Osteocyte (in vitro differentiated cells): ENCODE measurements around the gene CMSS1. TPM values are rescaled to one million over a fixed set of nuclear protein-coding genes. Genes with fewer than 3 reads are reported as not detected.

Source experiments
- DNase-seq: peaks from one replicate; pipeline ENCODE4 v3.0.0; 2021; ENCODE audit warnings: mixed read lengths; ENCODE audit not compliant: unreplicated experiment; ENCODE audit errors: extremely low spot score
- H3K27ac Mint-ChIP-seq: one replicate; pipeline ENCODE4 v1.8.0; 2021; ENCODE audit warnings: mild to moderate bottlenecking, mixed read lengths; ENCODE audit not compliant: unreplicated experiment
- H3K27me3 Mint-ChIP-seq: one replicate; pipeline ENCODE4 v1.8.0; 2021; ENCODE audit warnings: mixed read lengths; ENCODE audit not compliant: unreplicated experiment
- H3K36me3 Mint-ChIP-seq: one replicate; pipeline ENCODE4 v1.8.0; 2021; ENCODE audit warnings: mixed read lengths; ENCODE audit not compliant: unreplicated experiment
- H3K4me1 Mint-ChIP-seq: one replicate; pipeline ENCODE4 v1.8.0; 2021; ENCODE audit warnings: mixed read lengths; ENCODE audit not compliant: unreplicated experiment
- H3K4me3 Mint-ChIP-seq: one replicate; pipeline ENCODE4 v1.8.0; 2021; ENCODE audit warnings: mild to moderate bottlenecking, moderate library complexity, mixed read lengths; ENCODE audit not compliant: unreplicated experiment
- H3K9me3 Mint-ChIP-seq: one replicate; pipeline ENCODE4 v1.8.0; 2021; ENCODE audit warnings: mixed read lengths; ENCODE audit not compliant: unreplicated experiment
- total RNA-seq: library from RNA; stranded (reverse); gene quantifications from 2 replicates; pipeline ENCODE4 v1.2.1, GENCODE V29; 2021
- TF ChIP-seq, protein P1 (sequence below): fragments of 200-600 bp; sonication (generic); IDR thresholded peaks from 2 replicates; pipeline ENCODE4 v1.5.0; 2021; ENCODE audit warnings: antibody characterized with exemption, mild to moderate bottlenecking, moderate library complexity

The CMSS1 gene
- total RNA-seq, 1 donor from 2014 or later: 38.5 TPM

- Mint-ChIP-seq H3K27me3 (no peaks in the 10 kb centered on the region), H3K9me3 (peaks cover 6% of the 10 kb centered on the region), H3K4me3 (peak overlapping the region; percentile 5), H3K27ac (peak overlapping the region; percentile 97), H3K36me3 (no peaks in the 10 kb centered on the region), H3K4me1 (peaks cover 26% of the 10 kb centered on the region)
- DNase-seq: no peak
- TF ChIP-seq, protein P1, sequence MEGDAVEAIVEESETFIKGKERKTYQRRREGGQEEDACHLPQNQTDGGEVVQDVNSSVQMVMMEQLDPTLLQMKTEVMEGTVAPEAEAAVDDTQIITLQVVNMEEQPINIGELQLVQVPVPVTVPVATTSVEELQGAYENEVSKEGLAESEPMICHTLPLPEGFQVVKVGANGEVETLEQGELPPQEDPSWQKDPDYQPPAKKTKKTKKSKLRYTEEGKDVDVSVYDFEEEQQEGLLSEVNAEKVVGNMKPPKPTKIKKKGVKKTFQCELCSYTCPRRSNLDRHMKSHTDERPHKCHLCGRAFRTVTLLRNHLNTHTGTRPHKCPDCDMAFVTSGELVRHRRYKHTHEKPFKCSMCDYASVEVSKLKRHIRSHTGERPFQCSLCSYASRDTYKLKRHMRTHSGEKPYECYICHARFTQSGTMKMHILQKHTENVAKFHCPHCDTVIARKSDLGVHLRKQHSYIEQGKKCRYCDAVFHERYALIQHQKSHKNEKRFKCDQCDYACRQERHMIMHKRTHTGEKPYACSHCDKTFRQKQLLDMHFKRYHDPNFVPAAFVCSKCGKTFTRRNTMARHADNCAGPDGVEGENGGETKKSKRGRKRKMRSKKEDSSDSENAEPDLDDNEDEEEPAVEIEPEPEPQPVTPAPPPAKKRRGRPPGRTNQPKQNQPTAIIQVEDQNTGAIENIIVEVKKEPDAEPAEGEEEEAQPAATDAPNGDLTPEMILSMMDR: no peak
Measured at GRCh38 chr3:99896482-99896881, 78.8 kb downstream of the CMSS1 start.

GRCh38 chr3:99899603-99900002 lies 81.9 kb downstream of the CMSS1 start:
- H3K27ac Mint-ChIP-seq: no peak overlapping the region
- no peak for DNase-seq
- TF ChIP-seq, protein P1: no peak
- peaks cover 6% of the 10 kb centered on the region for H3K9me3 Mint-ChIP-seq
- no peak overlapping the region for H3K4me3 Mint-ChIP-seq
- no peaks in the 10 kb centered on the region for H3K36me3 Mint-ChIP-seq
- H3K4me1 Mint-ChIP-seq: peaks cover 38% of the 10 kb centered on the region
- H3K27me3 Mint-ChIP-seq: no peaks in the 10 kb centered on the region

GRCh38 chr3:99900248-99900647 lies 82.6 kb downstream of the CMSS1 start:
- TF ChIP-seq, protein P1: no peak
- Mint-ChIP-seq H3K4me3 (no peak overlapping the region), H3K27me3 (no peaks in the 10 kb centered on the region), H3K9me3 (peaks cover 5% of the 10 kb centered on the region), H3K27ac (no peak overlapping the region), H3K36me3 (no peaks in the 10 kb centered on the region), H3K4me1 (peaks cover 35% of the 10 kb centered on the region)
- no peak for DNase-seq

DNA sequence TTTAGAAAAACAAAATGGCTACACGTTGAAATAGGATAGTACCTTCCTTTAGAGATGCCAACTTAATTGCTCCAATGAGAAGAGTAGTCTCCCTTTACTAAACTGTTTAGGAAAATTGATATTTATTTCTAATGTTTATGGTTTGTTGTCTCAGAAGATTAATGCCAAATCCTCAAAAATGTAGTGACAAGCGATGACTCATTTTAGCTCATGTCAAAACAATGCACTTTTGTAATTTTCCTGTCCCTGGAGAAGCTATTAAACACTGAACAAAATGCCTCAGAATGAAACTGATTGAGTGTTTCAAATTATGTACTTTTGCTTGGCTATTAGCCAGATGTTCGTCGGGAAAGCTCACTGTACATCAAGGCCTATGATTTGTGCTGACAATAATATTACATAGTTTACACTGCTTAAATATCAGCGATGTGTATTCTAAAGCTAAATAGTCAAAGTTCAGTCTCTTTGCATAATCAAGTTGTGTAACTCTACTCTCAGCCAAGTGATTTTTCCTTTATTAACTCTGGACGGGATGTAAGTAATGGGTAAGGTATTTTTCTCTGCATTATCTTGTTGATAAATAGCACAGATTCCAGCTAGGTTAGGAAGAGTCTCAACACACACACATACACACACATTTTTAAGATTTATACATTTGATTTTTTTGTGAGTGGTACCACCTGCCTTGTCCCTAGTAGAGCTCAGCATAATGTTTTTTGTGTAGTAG lies 83.7 kb downstream of the CMSS1 start:
- Mint-ChIP-seq H3K4me3 (peak overlapping the region; percentile 8), H3K9me3 (no peaks in the 10 kb centered on the region), H3K27me3 (no peaks in the 10 kb centered on the region), H3K36me3 (no peaks in the 10 kb centered on the region), H3K27ac (peak overlapping the region; percentile 65), H3K4me1 (peaks cover 24% of the 10 kb centered on the region)
- TF ChIP-seq, protein P1: no peak
- no peak for DNase-seq

GRCh38 chr3:99902091-99902490 lies 84.4 kb downstream of the CMSS1 start:
- no peaks in the 10 kb centered on the region for H3K9me3 Mint-ChIP-seq
- peaks cover 22% of the 10 kb centered on the region for H3K4me1 Mint-ChIP-seq
- H3K27ac Mint-ChIP-seq: peak overlapping the region; percentile 65
- H3K27me3 Mint-ChIP-seq: no peaks in the 10 kb centered on the region
- no peak overlapping the region for H3K4me3 Mint-ChIP-seq
- TF ChIP-seq, protein P1: no peak
- no peak for DNase-seq
- no peaks in the 10 kb centered on the region for H3K36me3 Mint-ChIP-seq
